TTC549 (cell line): ENCODE data around the gene FZD2.
"Not testable (repeated sequence)": the region's sequence is repeated elsewhere in the genome, so short reads cannot be mapped to it uniquely, and the experiment has no call there.

ENCODE experiments used
- FAIRE-seq: peaks from 2 replicates; lab custom pipeline; 2012; peaks lifted over from hg19 to GRCh38; lab: Jason Lieb, UNC

The FZD2 gene

DNA sequence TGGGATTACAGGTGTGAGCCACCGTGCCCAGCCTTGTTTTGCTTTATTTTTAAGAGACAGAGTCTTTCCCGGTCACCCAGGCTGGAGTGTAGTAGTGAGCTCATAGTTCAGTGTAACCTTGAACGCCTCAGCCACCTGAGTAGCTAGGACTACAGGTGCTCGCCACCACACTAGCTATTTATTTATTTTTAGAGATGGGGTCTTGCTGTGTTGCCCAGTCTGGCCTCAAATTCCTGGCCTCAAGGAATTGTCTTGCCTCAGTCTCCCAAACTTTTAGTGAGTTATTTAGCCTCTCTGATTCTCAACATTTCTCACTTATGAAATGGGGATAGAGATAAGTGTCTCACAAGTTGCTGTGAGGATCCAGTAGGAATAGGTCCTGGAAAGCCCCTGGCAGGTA is 21.7 kb downstream of the FZD2 start:
- no peak for FAIRE-seq

DNA sequence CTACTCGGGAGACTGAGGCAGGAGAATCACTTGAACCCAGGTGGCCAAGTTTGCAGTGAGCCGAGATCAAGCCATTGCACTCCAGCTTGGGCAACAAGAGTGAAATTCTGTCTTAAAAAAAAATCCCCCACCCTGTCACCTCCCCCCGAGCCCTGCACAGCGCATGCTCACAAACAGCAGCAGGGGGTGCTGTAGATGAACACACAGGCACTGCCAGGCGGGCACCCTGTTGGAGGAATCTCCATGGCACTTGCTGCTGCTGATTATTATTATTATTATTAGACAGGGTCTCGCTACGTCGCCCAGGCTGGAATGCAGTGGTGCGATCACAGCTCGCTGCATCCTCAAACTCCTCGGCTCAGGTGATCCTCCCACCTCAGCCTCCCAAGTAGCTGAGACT is 24.6 kb downstream of the FZD2 start:
- FAIRE-seq, result no peak

DNA sequence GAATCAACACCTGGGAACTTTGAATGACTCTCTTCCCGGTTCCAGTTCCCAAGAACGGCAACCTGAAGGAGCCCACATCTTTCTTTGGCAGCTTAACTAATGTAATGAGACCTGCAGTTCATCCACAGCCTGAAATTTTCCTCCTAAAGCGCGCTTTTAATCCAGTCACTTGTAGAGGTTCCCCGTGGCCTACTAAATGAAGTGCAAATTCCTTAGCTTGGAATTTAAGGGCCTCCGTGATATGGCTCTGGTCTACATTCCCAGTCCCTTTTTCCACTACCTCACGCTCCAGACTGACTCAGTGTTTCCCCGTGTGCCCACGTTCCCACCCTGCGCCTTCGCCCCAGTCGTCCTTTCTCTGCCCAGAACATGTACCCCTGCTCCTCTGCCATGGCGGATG is 27.2 kb downstream of the FZD2 start:
- FAIRE-seq, result no peak

DNA sequence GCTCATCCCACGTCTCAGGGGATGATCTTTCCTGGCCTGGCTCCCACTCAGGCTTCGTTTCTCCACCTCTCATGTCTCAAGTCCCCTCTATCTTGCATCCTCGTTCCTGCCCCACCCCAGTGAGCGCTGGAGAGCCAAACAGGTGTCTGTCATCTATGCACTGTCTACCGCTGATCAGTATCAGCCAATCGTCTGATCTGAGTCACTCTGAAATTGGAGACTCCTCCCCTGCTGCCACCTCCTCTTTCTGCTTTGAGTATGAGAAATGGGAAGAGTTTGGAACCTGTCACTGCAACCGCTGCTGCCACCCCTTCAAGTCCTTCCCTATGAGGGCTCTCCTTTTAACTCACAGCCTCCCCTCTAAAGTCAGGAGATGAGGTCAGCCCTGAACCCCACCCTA is 28.0 kb downstream of the FZD2 start:
- no peak for FAIRE-seq

DNA sequence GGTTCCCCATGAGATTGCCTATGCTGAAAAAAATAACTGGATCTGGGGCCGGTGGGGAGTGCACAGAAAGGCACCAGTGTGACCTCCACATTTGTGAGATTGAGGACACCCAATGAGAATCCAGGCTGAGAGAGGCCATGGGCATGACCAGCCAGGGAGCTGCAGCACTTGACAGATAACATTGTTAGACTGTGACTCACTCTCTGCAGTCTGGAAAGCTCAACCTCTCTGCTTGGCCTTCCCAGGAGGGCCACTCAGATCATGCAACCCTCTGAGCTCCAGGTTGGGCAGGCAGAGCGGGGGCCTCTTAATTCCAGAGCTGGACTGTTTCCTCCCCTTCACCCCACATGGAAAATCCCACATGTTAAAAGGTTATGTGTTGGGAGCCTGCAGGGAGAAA is 30.1 kb downstream of the FZD2 start:
- FAIRE-seq, result peak; percentile 78

DNA sequence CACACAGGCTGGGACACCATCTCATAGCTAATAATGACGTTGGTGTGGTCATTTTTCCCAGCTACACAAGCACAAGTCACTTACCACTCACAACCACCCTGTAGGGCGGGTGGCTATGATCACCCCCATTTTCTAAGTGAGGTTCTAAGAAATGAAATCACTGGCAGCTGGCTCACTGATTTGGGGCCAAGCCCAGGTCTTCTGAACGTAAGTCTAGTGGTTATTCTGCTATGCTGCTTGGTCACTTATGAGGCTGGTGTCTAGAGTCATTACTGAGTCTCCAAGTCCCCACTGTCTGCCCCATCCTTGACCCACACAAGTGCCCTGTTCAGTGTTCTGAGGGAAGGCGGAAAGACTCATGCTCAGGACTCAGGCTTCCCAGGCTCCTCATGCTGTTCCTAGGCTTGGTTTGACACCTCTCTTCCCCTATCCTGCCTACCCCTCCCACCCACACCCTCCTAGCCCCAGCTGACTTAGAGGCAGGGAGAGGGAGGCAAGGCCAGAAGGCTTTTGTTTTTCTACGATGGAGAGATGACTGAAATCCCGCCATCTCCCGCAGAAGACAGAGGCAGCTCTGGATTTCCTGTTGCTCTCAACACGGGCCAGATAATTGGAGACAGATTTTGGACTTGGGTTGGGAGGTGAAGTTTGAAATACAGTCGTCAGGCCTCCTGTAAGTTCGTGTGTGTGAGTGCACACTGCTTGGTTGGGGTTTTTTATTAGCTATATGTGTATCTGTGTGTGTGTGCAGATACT is 32.2 kb downstream of the FZD2 start:
- FAIRE-seq, result no peak

DNA sequence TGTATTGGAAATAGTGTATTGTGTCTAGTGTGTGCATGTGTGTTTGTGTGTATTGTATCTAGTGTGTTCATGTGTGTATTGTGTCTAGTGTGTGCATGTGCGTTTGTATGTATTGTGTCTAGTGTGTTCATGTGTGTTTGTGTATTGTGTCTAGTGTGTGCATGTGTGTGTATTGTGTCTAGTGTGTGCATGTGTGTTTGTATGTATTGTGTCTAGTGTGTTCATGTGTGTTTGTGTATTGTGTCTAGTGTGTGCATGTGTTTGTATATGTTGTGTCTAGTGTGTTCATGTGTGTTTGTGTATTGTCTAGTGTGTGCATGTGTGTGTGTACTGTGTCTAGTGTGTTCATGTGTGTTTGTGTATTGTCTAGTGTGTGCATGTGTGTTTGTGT is 32.8 kb downstream of the FZD2 start:
- not testable (repeated sequence) for FAIRE-seq

DNA sequence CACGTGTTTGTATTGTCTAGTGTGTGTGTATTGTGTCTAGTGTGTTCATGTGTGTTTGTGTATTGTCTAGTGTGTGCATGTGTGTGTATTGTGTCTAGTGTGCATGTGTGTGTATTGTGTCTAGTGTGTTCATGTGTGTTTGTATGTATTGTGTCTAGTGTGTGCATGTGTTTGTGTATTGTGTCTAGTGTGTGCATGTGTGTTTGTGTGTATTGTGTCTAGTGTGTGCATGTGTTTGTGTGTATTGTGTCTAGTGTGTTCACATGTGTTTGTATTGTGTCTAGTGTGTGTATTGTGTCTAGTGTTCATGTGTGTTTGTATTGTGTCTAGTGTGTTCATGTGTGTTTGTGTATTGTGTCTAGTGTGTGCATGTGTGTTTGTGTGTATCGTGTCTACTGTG is 33.5 kb downstream of the FZD2 start:
- FAIRE-seq, result not testable (repeated sequence)

DNA sequence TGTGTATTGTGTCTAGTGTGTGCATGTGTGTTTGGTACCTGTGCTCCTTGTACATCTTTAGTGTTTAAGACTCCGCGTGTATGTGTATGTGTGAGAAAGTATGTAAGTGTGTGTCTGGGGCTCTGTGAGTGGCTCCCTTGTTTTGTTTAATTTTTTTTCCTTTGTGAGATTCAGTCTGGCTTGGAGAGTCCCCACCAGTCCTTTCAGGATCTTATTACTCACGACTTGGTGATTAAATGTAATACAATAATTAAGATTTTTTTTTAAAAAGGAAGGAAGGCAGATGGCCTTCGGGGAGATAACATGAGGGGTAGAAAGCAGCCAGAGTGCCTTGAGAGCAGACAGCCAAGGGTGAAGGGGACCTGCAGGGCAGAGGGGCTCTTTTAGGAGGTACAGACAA is 33.9 kb downstream of the FZD2 start:
- FAIRE-seq, result no peak

DNA sequence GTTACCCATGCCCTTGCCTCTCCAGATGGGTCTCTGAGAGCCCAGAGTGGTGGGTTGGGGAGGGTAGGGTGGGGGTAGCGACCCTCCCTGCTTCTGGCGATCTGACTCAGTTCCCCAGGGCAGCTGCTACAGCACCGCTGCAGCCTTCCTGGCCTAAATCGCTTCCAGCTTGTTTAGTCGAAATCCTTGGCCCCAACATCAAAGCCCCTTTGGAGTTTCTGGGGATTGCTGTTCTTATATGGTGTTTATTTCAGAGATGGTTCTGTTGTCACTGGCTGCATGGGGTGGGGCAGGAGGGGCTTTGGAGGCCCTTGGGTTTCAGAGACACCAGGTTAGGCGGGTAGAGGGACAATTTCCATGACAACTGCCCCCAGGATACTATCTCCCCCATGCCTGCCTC is 35.9 kb downstream of the FZD2 start:
- no peak for FAIRE-seq

DNA sequence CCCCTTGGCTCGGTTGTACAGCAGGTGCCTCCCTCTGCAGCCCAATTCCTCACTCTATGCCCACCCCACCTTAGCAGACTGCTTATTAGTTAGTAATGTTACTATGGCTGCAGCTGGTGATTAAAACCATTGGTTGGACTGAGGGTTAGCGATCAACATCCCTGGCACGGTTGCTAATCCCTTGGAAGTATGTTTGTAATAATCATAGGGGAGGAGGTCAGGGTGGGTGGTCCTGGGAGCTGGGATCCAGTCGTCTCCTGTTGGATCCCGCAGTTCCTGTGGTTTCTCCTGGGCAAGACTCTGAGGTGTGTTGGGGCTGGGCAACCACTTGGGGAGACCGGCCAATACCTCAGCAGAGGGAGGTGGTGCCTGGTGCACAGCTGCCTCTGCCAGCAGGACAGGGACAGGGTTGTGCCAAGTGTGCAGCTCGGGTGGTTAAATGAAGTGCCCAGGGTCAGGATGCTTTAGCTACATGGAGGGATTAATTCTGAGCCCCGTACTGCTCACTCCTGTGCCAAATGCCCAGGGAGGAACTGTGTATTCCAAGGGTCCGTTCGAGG is 38.0 kb downstream of the FZD2 start:
- FAIRE-seq, result no peak

DNA sequence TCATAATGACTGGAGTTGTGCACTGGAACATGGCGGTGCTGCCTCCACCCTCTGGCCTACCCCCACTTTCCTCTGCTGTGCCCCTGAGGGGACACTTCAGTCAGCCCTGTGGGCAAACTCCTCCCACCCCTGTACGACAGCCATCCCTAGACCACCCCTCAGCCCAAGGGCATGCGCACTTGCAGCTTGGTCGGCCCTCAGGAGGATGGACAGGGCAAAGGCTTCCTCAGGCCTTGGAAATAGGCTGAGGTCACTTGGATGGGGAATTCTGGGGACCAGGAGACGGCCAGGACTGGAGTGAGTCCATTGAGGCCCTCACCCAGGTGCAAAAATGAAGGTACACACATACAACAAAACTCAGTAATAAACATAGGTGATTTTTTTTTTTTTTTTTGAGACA is 41.0 kb downstream of the FZD2 start:
- FAIRE-seq, result no peak

DNA sequence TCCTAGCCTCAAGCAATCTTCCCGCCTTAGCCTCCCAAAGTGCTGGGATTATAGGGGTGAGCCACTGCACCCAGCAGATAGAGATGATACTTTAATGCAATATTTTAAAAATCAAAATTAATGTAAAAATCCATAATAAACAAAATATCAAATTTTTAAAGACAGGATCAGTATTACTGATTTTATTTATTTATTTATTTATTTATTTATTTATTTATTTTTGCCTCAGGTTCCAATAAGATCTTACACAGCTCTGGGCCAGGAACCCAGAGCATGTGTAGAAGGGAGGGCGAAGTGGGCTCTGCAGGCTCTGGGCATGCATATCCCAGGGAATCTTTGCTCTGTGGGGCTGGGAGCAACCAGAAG is 41.6 kb downstream of the FZD2 start:
- FAIRE-seq, result peak; percentile 7

DNA sequence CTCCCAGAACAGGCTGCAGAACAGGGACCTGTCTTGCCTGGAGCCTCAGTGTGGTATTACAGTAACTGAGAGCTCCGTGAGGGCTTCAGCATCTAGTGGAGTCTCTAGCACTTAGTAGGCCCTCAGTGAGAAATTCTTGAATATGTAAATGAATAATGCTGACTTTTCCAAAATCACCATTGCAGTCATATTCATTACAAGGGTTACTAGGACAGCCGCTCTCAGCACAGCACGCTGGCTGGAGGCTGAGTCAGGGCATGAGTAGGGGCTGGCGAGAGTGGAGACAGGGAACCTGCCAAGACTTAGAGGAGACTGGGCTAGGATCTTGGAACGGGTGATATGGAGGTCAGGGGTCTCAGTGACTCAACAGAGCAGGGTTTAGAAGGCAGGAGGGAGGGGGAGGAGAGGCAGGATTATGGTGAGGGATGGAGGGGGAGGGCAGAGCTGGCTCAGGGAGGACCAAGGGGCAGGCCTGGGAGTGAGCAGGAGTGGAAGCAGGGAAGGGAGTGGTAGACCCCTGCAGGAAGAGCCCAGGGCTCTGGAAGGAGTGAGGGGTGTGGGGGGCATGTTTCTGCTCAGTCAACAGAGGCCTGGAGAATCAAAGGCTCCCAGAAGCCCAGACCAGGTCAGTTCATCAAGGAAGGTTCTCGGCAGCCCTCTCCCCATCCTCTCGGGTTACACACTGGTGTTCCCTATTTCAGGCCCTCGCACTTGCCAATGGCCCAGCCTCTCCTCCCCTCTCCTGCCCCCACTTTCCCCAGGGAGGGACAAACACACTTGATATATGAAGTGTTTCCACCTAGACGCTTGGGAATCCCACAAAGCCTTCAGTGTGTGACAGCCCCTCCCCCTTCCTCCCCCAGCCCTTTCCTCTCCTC is 42.3 kb downstream of the FZD2 start:
- FAIRE-seq, result no peak

DNA sequence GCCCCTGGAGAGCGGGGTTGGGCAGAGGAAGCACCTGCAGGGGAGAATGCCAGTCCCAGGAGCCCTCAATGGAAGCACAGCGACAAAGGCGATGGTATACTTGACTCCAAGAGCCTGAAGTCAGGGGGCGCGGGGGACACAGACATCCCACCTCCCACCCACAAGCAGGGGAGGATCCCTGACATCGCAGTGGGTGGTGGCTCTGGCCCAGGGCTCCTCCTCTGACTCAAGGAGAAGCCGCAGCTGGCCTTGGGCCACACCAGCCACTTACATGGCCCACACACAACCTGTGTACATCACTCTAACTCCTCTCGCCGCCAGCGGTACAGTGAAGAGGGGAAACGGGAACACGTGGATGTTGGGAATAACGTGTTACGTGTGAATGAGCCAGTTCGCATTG is 44.3 kb downstream of the FZD2 start:
- no peak for FAIRE-seq

DNA sequence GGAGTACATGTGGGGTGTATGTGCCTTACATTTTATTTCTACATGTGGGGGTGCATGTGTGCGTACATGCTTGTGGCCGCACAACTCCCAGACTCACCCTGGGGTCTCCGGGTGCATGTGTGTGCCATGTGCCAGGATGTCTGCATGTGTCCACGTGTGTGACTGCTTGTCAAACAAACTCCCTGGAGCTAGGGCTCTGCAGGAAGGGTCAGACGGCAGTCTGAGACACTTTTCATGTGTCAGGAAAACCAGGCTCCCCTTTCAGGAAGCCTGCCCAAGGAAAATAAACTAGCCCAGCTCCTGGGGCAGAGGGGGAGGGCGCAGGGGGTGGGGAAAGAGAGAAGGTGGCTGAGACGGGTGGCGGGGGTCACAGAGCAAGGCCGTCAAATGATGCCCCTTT is 44.7 kb downstream of the FZD2 start:
- FAIRE-seq, result no peak

DNA sequence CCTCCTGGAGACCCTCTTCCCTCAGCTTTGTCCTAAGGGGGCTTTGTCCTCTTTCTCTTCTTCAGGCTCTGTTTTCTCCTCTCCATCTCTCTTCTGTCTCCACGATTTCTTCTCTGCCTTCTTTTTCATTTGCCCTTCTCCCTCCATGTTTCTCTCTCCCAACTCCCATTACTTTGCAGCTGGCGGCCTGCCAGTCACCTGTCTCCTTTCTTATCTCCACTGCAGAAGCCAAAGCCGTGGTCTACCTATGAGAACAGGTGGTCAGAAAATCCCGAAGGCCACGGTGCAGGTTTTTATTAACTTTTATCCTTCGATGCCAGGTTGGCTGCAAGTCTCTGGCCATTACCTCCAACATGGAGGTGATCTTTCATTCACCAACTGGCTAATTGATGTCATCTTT is 45.1 kb downstream of the FZD2 start:
- FAIRE-seq, result no peak

DNA sequence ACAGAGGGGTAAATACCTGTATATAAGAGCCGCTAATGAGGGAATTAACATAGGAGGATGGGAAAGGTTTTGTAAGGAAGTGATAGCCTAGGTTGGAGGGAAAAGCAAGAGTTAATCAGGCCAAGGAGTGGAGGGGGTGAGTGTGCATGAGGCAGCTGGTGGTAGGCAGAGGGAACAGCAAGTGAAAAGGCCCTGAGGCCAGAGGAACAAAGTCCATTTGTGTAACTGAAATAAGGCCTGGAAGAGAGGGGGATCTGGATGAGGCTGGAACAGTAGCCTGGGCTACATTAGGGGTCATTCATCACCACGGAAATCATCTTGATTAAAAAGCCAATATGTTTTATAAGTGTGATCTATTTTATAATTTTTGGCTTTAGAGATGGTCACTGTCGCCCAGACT is 45.7 kb downstream of the FZD2 start:
- no peak for FAIRE-seq

DNA sequence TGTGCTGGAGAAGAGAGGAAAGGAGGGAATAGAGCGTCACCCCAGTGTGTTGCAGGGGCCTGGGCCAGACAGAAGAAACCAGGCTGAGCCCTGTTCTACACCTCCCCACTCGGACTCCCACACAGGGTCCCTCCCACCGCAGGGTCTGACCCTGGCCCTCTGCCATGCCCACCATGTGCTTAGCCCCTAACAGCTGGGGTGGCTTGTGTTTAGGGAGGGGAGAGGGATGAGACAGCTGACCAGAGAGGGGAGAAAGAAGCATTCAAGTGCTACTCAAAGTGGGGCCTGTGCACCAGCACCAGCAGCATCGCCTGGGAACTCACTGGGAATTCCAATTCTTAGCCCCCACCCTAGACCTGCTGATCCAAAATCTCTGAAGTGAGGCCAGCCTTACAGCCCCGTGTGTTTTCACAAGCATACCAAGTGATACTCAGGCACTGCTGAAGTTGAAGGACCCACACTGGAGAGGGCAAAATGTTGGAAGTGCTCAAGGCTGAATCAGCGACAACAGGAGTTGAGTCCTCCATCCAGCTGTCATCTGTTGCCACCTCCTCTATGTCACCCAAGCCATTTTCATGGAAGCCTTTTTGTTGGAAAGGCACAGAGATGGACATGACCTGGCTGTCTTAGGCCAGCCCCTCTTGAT is 47.0 kb downstream of the FZD2 start:
- FAIRE-seq, result no peak

DNA sequence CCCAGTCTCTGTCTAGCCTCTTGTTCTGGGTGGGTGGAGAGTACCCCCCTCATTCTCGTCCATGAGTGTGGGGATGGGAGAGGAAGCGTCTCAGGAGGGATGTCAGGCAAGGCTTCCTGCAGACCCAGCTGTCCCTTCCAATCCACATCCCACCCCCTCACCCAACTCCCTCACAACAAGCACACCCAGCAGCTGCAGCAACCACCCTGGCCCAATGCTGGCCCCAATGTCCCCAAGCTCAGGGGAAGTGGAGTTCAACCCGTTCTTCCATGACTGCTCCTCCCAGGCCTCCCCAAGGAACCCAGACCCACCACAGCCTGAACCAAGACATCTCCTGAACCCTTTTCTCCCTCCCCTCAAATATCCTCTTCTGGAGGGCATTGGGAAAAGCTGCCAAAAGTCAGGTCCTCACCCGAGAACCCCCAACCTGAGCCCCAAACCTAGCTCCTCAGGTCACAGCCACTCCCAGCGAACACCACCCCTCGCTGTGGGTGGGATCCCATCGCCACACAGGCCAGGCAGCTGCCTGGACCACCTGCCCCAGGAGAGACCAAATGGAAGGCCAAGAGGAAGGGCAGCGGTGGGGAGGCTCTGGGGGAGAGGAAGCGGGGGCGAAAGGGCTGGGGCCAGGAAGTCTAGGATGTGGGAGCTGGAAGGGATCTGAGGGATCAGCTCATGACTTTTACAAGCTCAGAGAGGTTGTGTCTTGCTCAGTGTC is 47.6 kb downstream of the FZD2 start:
- FAIRE-seq, result no peak

DNA sequence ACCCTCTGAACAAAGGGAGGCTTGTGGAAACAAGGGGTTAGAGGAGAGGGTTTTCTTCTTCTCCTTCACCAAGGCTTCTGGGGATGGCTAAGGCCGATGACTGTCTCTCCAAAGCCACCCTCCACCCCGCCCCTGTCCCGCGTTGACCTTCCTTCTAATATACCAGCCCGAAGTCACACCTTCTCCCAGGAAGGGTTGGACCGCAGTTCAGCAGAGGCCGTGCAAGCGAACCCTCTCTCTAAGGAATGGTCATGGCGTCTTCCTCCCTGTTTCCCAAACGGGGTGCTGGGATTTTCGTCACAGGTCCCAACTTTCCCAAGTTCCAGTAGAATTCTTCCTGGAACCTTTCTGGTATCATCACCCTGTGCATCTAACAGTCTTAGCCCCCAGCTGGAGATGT is 49.4 kb downstream of the FZD2 start:
- FAIRE-seq, result no peak
